Memory B cell (primary cell): ENCODE data around the gene EEIG1.
"Not testable (repeated sequence)": the region's sequence is repeated elsewhere in the genome, so short reads cannot be mapped to it uniquely, and the experiment has no call there.

Source experiments
- ATAC-seq: fragments of 150-1000 bp; cut with Tn5 transposase; 2 replicates; pipeline ENCODE4 v1.10.0; 2021; ENCODE audit warnings: low read depth, mild to moderate bottlenecking, moderate library complexity
- DNase-seq, 2 donors: peaks; one replicate each; pipeline ENCODE4 v3.0.0; 2022; ENCODE audit warnings: low spot score in 2 of 2
- H3K27ac Mint-ChIP-seq: one replicate; pipeline ENCODE4 v1.8.0; 2022; ENCODE audit warnings: mild to moderate bottlenecking, moderate library complexity, mixed read lengths
- H3K27me3 Mint-ChIP-seq: one replicate; pipeline ENCODE4 v1.8.0; 2022; ENCODE audit warnings: mixed read lengths
- H3K36me3 Mint-ChIP-seq: one replicate; pipeline ENCODE4 v1.8.0; 2022; ENCODE audit warnings: mild to moderate bottlenecking, mixed read lengths
- H3K4me1 Mint-ChIP-seq: one replicate; pipeline ENCODE4 v1.8.0; 2022; ENCODE audit warnings: mixed read lengths
- H3K4me3 Mint-ChIP-seq: one replicate; pipeline ENCODE4 v1.8.0; 2022; ENCODE audit warnings: mild to moderate bottlenecking, moderate library complexity, mixed read lengths
- H3K9me3 Mint-ChIP-seq: one replicate; pipeline ENCODE4 v1.8.0; 2022; ENCODE audit warnings: mixed read lengths

The EEIG1 gene

GRCh38 chr9:127980706-127981558, at the start of gene EEIG1:
TSS of gene EEIG1 (minus strand) at chr9:127980989. CDS start at chr9:127980137, 852 bp downstream.
- peak; percentile 96 to 98 for DNase-seq
- H3K36me3 Mint-ChIP-seq: peaks cover 4% of the 10 kb centered on the region
- no peaks in the 10 kb centered on the region for H3K9me3 Mint-ChIP-seq
- H3K4me3 Mint-ChIP-seq: peak within 1 kb of the TSS; percentile 98
- H3K27ac Mint-ChIP-seq: peak within 1 kb of the TSS; percentile 97
- no peaks in the 10 kb centered on the region for H3K27me3 Mint-ChIP-seq
- peak; percentile 68 for ATAC-seq
- peaks cover 43% of the 10 kb centered on the region for H3K4me1 Mint-ChIP-seq

GRCh38 chr9:128027705-128028104, 46.9 kb upstream of the EEIG1 start:
- ATAC-seq: no peak
- no peak overlapping the region for H3K4me3 Mint-ChIP-seq
- peak overlapping the region; percentile 97 for H3K27ac Mint-ChIP-seq
- H3K4me1 Mint-ChIP-seq: peaks cover 44% of the 10 kb centered on the region
- DNase-seq: no peak
- no peaks in the 10 kb centered on the region for H3K36me3 Mint-ChIP-seq
- H3K9me3 Mint-ChIP-seq: no peaks in the 10 kb centered on the region
- no peaks in the 10 kb centered on the region for H3K27me3 Mint-ChIP-seq

DNA sequence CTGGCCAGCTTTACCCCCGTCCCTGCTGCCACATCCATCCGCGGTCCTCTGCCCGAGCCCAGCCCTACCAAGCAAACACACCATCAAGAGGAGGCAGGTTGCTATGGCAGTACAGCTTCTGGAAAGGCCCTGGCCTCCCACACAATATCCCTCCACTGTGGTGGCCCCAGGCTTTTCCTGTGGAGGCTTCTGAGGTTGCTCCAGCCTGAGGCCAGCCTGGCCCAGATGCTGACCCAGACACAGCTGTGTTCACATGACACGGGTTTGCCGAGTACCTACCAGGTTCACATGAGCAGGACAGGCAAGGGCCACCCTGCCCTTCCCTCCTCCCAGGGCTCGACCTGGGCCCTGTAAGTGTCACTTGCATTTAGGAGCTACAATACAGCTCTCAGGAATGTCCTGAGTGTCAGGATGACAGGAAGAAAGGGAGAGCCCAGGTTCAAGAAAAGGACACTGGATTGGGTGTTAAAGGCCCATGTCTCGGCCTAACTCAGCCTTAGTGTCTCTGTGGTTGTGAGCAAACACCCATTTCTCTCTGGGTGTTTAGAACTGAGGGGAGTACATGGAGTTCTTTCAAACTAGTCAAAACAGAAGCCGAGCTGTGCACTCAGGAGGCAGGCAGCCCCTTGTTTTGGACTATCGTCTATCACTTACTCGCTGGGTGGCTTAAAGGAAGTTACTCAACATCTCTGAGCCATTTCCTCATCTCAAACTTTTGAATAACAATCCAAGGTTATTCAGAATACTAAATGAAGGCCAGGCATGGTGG, 46.2 kb upstream of the EEIG1 start:
- Mint-ChIP-seq H3K9me3 (no peaks in the 10 kb centered on the region), H3K27ac (peak overlapping the region; percentile 97), H3K36me3 (no peaks in the 10 kb centered on the region), H3K27me3 (no peaks in the 10 kb centered on the region), H3K4me3 (peak overlapping the region; percentile 56), H3K4me1 (peaks cover 46% of the 10 kb centered on the region)
- DNase-seq (peak in 1 of 2 donors; percentile 43), ATAC-seq (no peak)

DNA sequence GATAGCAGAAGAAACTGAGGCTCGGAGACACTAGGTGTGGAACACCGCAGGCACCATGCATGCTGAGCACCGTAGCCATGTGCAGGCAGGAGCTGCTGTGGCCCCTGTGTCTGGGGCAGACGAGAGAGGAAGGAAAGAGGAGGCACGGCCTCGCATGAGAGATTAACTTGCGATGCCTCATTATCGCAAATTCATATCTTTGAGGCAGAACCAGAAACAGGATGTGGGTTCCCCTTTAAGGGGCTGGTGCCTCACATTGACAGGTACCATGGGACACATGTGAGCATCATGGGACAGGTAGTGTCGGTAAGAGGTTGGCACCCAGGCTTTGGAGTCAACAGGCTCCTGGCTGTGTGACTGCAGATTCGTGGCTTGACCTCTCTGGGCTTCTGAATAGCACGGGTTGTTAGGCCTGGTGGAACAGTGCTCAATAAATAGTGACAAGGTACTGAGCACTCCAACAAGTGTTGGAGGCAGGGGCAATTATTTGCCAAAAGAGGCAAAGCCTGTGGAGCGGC, 45.5 kb upstream of the EEIG1 start:
- peak; percentile 84 for ATAC-seq
- H3K4me3 Mint-ChIP-seq: peak overlapping the region; percentile 56
- H3K36me3 Mint-ChIP-seq: no peaks in the 10 kb centered on the region
- DNase-seq: peak; percentile 62 to 80
- H3K27ac Mint-ChIP-seq: peak overlapping the region; percentile 97
- no peaks in the 10 kb centered on the region for H3K27me3 Mint-ChIP-seq
- no peaks in the 10 kb centered on the region for H3K9me3 Mint-ChIP-seq
- H3K4me1 Mint-ChIP-seq: peaks cover 46% of the 10 kb centered on the region

- H3K9me3 Mint-ChIP-seq: no peaks in the 10 kb centered on the region
- H3K27me3 Mint-ChIP-seq: no peaks in the 10 kb centered on the region
- H3K4me3 Mint-ChIP-seq: peak overlapping the region; percentile 47
- no peaks in the 10 kb centered on the region for H3K36me3 Mint-ChIP-seq
- DNase-seq (peak in 1 of 2 donors; percentile 19), ATAC-seq (no peak)
- peak overlapping the region; percentile 97 for H3K27ac Mint-ChIP-seq
- peaks cover 44% of the 10 kb centered on the region for H3K4me1 Mint-ChIP-seq
These were observed 44.9 kb upstream of the EEIG1 start for GRCh38 chr9:128025736-128026135.

DNA sequence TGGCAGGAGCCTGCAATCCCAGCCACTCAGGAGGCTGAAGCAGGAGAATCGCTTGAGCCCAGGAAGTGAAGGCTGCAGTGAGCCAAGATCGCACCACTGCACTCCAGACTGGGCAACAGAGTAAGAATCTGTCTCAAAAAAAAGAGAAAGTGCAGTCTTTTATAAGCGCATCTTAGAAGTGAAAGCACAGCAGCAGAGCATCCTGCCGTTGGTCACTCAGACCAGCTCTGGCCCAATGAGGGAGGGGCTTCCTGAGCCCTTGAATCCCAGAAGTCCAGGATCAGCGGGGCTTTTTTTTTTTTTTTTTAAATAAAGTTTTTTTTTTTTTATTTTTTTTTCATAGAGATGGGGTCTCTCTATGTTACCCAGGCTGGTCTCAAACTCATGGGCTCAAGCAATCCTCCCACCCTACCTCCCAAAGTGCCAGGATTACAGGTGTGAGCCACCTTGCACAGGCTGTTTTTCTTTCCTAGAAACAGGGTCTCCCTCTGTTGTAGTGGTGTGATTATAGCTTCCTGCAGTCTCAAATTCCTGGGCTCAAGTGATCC, 44.0 kb upstream of the EEIG1 start:
- no peaks in the 10 kb centered on the region for H3K9me3 Mint-ChIP-seq
- no peaks in the 10 kb centered on the region for H3K36me3 Mint-ChIP-seq
- no peak overlapping the region for H3K4me3 Mint-ChIP-seq
- H3K27me3 Mint-ChIP-seq: no peaks in the 10 kb centered on the region
- H3K4me1 Mint-ChIP-seq: peaks cover 42% of the 10 kb centered on the region
- H3K27ac Mint-ChIP-seq: peak overlapping the region; percentile 97
- ATAC-seq (no peak), DNase-seq (no peak)

GRCh38 chr9:128023671-128024070, 42.9 kb upstream of the EEIG1 start:
- ATAC-seq, H3K27me3 Mint-ChIP-seq, H3K4me3 Mint-ChIP-seq, H3K9me3 Mint-ChIP-seq, DNase-seq, H3K36me3 Mint-ChIP-seq: not testable (repeated sequence)
- Mint-ChIP-seq H3K27ac (peak overlapping the region; percentile 67), H3K4me1 (peaks cover 39% of the 10 kb centered on the region)

- peaks cover 37% of the 10 kb centered on the region for H3K4me1 Mint-ChIP-seq
- no peak for DNase-seq
- no peaks in the 10 kb centered on the region for H3K27me3 Mint-ChIP-seq
- no peak for ATAC-seq
- no peaks in the 10 kb centered on the region for H3K36me3 Mint-ChIP-seq
- H3K9me3 Mint-ChIP-seq: no peaks in the 10 kb centered on the region
- no peak overlapping the region for H3K4me3 Mint-ChIP-seq
- peak overlapping the region; percentile 24 for H3K27ac Mint-ChIP-seq
These were observed 42.1 kb upstream of the EEIG1 start for GRCh38 chr9:128022886-128023285.

DNA sequence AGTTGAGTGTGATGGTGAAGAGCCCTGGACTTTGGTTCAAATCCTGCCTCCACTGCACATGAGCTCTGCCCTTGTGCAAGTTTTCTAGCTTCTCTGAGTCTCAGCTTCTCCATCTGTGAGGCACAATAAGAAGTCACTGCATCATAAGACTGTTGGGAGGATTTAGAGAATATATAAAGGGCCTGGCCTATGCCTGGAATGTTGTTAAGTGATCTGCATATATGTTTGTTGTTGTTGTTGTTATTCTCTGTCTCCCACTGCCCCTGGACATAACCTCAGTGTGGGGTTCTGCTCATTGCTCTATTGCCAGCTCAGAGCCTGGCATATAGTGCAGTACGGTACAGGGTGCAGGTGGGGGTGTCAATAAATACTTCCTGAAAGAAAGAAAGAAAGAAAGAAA, 40.3 kb upstream of the EEIG1 start:
- no peaks in the 10 kb centered on the region for H3K36me3 Mint-ChIP-seq
- no peak for DNase-seq
- H3K27ac Mint-ChIP-seq: peak overlapping the region; percentile 75
- H3K4me1 Mint-ChIP-seq: peaks cover 27% of the 10 kb centered on the region
- no peak overlapping the region for H3K4me3 Mint-ChIP-seq
- ATAC-seq: no peak
- H3K9me3 Mint-ChIP-seq: no peaks in the 10 kb centered on the region
- H3K27me3 Mint-ChIP-seq: no peaks in the 10 kb centered on the region

GRCh38 chr9:128020692-128021091, 39.9 kb upstream of the EEIG1 start:
- H3K27ac Mint-ChIP-seq: no peak overlapping the region
- H3K4me1 Mint-ChIP-seq: peaks cover 23% of the 10 kb centered on the region
- DNase-seq (no peak), ATAC-seq (no peak)
- H3K27me3 Mint-ChIP-seq: no peaks in the 10 kb centered on the region
- no peaks in the 10 kb centered on the region for H3K36me3 Mint-ChIP-seq
- H3K9me3 Mint-ChIP-seq: no peaks in the 10 kb centered on the region
- no peak overlapping the region for H3K4me3 Mint-ChIP-seq

DNA sequence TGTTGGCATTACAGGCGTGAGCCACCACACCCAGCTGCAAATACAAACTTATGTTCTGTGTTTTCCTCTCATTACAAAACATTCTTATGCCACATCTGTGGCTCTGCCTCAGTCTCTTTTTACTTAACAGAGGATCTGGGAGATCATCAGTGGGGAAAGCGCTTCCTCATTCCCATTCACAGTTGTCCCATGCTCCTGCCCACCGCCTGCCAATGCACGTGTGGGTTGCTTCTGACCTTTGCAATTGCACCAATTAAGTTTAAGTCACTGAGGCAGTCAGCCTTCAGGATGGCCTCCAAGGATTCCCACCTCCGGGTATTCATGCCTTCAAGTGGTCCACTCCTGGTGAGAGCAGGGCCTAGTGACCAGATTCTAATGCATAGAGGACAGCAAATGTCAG, 34.9 kb upstream of the EEIG1 start:
- no peak for ATAC-seq
- no peaks in the 10 kb centered on the region for H3K36me3 Mint-ChIP-seq
- H3K4me1 Mint-ChIP-seq: peaks cover 13% of the 10 kb centered on the region
- H3K27ac Mint-ChIP-seq: no peak overlapping the region
- H3K27me3 Mint-ChIP-seq: no peaks in the 10 kb centered on the region
- DNase-seq: no peak
- H3K9me3 Mint-ChIP-seq: no peaks in the 10 kb centered on the region
- H3K4me3 Mint-ChIP-seq: no peak overlapping the region

- Mint-ChIP-seq H3K4me1 (peaks cover 36% of the 10 kb centered on the region), H3K4me3 (peak overlapping the region; percentile 49), H3K27ac (peak overlapping the region; percentile 67), H3K27me3 (no peaks in the 10 kb centered on the region), H3K36me3 (peaks cover 3% of the 10 kb centered on the region), H3K9me3 (peaks cover 3% of the 10 kb centered on the region)
- DNase-seq: no peak
- peak; percentile 14 for ATAC-seq
These were observed 30.5 kb upstream of the EEIG1 start for GRCh38 chr9:128011071-128011817.

DNA sequence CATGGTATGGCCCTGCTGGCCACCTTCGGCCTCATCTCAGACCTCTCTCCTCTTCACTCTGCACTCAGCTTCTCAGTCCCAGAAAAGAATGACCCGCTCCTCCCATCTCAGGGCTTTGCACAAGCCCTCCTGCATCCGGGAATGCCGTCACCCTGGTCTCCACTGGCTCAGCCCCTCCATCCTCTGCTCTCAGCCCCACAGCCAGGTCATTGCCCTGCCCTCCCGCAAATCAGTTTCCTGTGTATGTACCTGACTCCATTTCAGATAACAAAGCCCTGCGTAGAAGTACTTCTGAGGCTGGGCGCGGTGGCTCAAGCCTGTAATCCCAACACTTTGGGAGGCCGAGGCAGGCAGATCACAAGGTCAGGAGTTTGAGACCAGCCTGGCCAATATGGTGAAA, 28.9 kb upstream of the EEIG1 start:
- peak overlapping the region; percentile 94 for H3K27ac Mint-ChIP-seq
- ATAC-seq (no peak), DNase-seq (no peak)
- no peak overlapping the region for H3K4me3 Mint-ChIP-seq
- H3K36me3 Mint-ChIP-seq: peaks cover 3% of the 10 kb centered on the region
- H3K4me1 Mint-ChIP-seq: peaks cover 36% of the 10 kb centered on the region
- no peaks in the 10 kb centered on the region for H3K27me3 Mint-ChIP-seq
- H3K9me3 Mint-ChIP-seq: peaks cover 3% of the 10 kb centered on the region
